ENCODE data around the gene SOAT1. TPM values are rescaled to one million over a fixed set of nuclear protein-coding genes. Genes with fewer than 3 reads are reported as not detected.

SOAT1 gene
- total and polyA plus RNA-seq, 12 donors = 36.9 to 803 (median 239) TPM

DNA sequence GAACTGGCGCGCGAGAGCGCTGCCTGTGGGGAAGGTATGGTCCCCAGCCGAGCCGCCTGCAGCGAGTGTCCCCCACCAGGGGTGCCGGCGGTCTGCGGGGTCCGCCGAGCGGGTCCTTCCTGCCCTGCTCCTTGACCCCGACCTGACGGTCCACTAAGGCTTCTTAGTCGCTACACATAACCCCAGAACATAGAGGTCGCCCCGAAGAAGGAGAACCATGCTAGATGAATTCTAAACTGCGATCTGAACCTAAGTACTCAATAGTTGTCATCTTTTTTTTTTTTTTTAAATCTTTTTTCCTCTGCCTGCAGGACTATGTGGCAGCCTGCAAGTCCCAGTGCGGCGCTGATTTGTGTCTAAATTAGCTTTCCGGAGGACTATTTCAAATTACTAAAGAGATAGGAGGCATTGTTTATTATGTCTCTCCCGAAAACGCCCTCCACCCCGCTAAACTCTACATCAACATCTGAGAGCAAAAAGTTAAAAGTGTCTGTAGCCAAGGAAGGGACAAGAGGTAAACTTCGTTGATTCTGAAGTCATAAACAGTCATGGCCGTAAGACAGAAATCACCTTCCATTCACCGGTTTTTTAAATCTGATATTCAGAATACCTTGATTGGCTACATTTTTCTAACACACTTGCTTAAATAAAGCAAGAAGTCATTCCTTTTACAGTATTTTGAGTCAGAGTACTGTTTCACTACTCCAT, 72.7 kb downstream of the SOAT1 start:
- peak overlapping the region; percentile 80 to 97 (median 90) for H3K27ac ChIP-seq
- no peaks in the 10 kb centered on the region for H3K9me3 ChIP-seq (replicated peaks in 1 of 3)
- H3K27me3 ChIP-seq = no peaks in the 10 kb centered on the region
- intact Hi-C loops (cut with DNase I) = loop anchor here (5.0 to 10.0 kb wide), 4 partner anchors 71 to 289 kb away; partner anchors contain the start of genes SOAT1 (in 1 of the 2) and TOR3A (in 1 of the 2)
- H3K36me3 ChIP-seq (replicated peaks in 1 of 2) = no peaks in the 10 kb centered on the region
- 1 to 5% (median 2%) methylated on average over 15 to 28 of the region's 28 CpGs for WGBS, 4 donors
- no peaks in the 10 kb centered on the region for H3K4me1 ChIP-seq (replicated peaks in 1 of 2)
- peak overlapping the region in 3 of 4 donors; percentile 1 to 66 (median 42) for H3K4me3 ChIP-seq
- peak in 4 of 7 donors; percentile 29 to 38 (median 33) for DNase-seq
- TF ChIP-seq POLR2A (IDR thresholded peaks at IDR 0.05) = peak in 1 of 2 donors; percentile 42
- TF ChIP-seq, protein P1, sequence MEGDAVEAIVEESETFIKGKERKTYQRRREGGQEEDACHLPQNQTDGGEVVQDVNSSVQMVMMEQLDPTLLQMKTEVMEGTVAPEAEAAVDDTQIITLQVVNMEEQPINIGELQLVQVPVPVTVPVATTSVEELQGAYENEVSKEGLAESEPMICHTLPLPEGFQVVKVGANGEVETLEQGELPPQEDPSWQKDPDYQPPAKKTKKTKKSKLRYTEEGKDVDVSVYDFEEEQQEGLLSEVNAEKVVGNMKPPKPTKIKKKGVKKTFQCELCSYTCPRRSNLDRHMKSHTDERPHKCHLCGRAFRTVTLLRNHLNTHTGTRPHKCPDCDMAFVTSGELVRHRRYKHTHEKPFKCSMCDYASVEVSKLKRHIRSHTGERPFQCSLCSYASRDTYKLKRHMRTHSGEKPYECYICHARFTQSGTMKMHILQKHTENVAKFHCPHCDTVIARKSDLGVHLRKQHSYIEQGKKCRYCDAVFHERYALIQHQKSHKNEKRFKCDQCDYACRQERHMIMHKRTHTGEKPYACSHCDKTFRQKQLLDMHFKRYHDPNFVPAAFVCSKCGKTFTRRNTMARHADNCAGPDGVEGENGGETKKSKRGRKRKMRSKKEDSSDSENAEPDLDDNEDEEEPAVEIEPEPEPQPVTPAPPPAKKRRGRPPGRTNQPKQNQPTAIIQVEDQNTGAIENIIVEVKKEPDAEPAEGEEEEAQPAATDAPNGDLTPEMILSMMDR (IDR thresholded peaks at IDR 0.05) = peak in 3 of 6 experiments; percentile 13 to 30 (median 18)

DNA sequence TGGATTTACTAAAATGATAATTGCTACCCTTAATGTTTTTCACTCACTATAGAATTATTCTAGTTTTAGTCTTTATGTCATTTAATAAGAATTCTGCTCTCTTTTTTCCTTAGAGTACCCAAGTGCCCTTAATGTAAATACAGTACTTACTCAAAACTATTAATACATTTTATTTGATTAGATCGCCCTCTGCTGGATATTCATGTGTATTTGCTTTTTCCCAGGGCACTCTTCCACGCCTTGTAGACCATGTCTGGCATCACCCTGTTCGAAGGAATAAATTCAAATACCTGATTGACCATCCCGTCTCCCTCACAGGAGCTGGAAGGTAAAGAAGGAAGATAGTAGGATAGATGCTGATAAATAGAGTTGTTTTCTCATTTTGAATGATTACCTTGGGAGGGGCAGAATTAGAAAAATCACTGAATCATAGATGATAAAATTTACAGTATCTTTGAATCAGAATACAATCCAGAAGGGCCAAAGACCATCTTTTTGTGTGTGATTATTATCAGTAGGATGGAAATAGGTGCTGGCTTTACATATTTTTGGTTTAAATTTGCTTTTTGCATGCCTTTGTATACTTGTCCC, 76.2 kb downstream of the SOAT1 start:
- intact Hi-C loops (cut with DNase I) = loop anchor here (2.0 to 10.0 kb wide), 6 partner anchors 75 to 293 kb away; partner anchors contain the start of genes SOAT1 (in 1 of the 2) and TOR3A (in 1 of the 2)
- Histone ChIP-seq H3K27me3 (no peaks in the 10 kb centered on the region), H3K36me3 (replicated peaks in 1 of 2) (no peaks in the 10 kb centered on the region), H3K9me3 (replicated peaks in 1 of 3) (no peaks in the 10 kb centered on the region), H3K27ac (no peak overlapping the region), H3K4me3 (no peak overlapping the region), H3K4me1 (replicated peaks in 1 of 2) (no peaks in the 10 kb centered on the region)
- WGBS, 4 donors = 1 to 4% (median 3%) methylated on average over 4 of the region's 4 CpGs
- TF ChIP-seq POLR2A (IDR thresholded peaks at IDR 0.05) = no peak
- TF ChIP-seq, protein P1 (IDR thresholded peaks at IDR 0.05) = peak; percentile 67 to 86 (median 74)
- DNase-seq = peak in 2 of 7 donors; percentile 32

DNA sequence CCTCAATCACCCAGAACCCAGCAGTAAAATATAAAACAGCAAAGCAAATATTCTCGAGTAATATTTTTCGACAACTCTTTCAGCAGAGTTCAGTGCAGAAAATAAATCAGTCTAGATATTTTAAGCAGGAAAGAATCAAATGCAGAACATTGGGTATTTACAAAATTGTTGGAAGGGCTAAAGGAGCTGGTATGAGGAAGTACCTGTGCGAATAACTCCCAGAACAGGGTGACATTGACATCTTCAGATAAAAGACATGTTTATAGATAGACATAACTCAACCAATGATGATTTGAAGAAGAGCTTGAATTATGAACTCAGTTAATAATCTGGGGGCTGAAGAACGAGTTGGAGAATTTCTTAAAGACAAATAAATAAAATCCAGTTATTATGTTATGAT, 78.6 kb downstream of the SOAT1 start:
- Histone ChIP-seq H3K27ac (no peak overlapping the region), H3K36me3 (replicated peaks in 1 of 2) (no peaks in the 10 kb centered on the region), H3K9me3 (replicated peaks in 1 of 3) (no peaks in the 10 kb centered on the region), H3K4me3 (no peak overlapping the region), H3K27me3 (no peaks in the 10 kb centered on the region), H3K4me1 (replicated peaks in 1 of 2) (no peaks in the 10 kb centered on the region)
- intact Hi-C loops (cut with DNase I) = loop anchor here in 1 of 2 donors (10.0 kb wide), 1 partner anchor 117 kb away; no protein-coding TSS in a partner anchor
- 67 to 81% (median 79%) methylated on average over 4 of the region's 4 CpGs for WGBS, 4 donors
- DNase-seq = no peak
- no peak for TF ChIP-seq POLR2A (IDR thresholded peaks at IDR 0.05)
- TF ChIP-seq, protein P1 (IDR thresholded peaks at IDR 0.05) = no peak

DNA sequence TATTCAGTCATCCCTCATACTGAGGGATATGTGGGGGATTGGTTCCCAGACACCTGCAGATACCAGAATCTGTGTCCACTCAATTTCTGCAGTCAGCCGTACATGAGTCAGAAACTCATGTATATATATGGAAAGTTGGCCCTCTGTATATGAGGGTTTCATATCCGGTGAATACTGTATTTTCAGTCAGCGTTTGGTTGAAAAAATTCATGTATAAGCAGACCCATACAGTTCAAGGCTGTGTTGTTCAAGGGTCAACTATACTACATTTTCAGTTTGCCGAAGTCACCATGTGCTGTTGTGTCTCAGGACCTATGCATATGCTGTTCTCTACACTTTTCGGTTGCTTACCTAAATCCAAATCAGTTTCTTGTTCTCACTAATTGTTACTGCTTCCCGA, 82.6 kb downstream of the SOAT1 start:
- H3K4me1 ChIP-seq (replicated peaks in 1 of 2) = no peaks in the 10 kb centered on the region
- H3K36me3 ChIP-seq (replicated peaks in 1 of 2) = no peaks in the 10 kb centered on the region
- 90 to 93% (median 92%) methylated on average over 6 of the region's 6 CpGs for WGBS, 4 donors
- no peak overlapping the region for H3K27ac ChIP-seq
- H3K4me3 ChIP-seq = no peak overlapping the region
- H3K27me3 ChIP-seq = no peaks in the 10 kb centered on the region
- no peaks in the 10 kb centered on the region for H3K9me3 ChIP-seq (replicated peaks in 1 of 3)
- no peak for DNase-seq
- TF ChIP-seq, protein P1 (IDR thresholded peaks at IDR 0.05) = no peak
- no peak for TF ChIP-seq POLR2A (IDR thresholded peaks at IDR 0.05)
- intact Hi-C loops (cut with DNase I) = loop anchor here in 1 of 2 donors (10.0 kb wide), 1 partner anchor 121 kb away; no protein-coding TSS in a partner anchor
